K562 (cell line): ENCODE data around the gene PDE6G. TPM values are rescaled to one million over a fixed set of nuclear protein-coding genes. Genes with fewer than 3 reads are reported as not detected.
"Not testable (repeated sequence)": the region's sequence is repeated elsewhere in the genome, so short reads cannot be mapped to it uniquely, and the experiment has no call there.

Experiments
- CTCF ChIP-seq, 3 experiments: IDR thresholded peaks in 2 of 3; conservative IDR thresholded peaks in 1 of 3; 2 replicates each; pipeline ENCODE4 v1.5.1; 2011 to 2012; ENCODE audit warnings: low read length in 3 of 3, mild to moderate bottlenecking in 3 of 3, control low read depth in 2 of 3, improper control_type of control experiment in 1 of 3, inconsistent platforms in 1 of 3, low read depth in 1 of 3, mixed read lengths in 1 of 3, moderate library complexity in 1 of 3; ENCODE audit not compliant: insufficient read depth in 2 of 3
- HINFP ChIP-seq: fragments of 450-650 bp; conservative IDR thresholded peaks from 2 replicates; pipeline ENCODE4 v1.6.1; 2016; ENCODE audit warnings: missing genetic modification characterization, low read depth, mild to moderate bottlenecking, control low read depth, missing compliant biosample characterization
- REST ChIP-seq, 2 experiments: fragments of 450-650 bp; formaldehyde crosslinking in 1 of 2; IDR thresholded peaks; 2 replicates each; pipeline versions ENCODE4 v1.4.0 to v1.6.1; 2014 to 2020; ENCODE audit warnings: mild to moderate bottlenecking in 2 of 2, borderline replicate concordance in 1 of 2, low read depth in 1 of 2
- polyA plus RNA-seq, 8 experiments: library from polyadenylated mRNA; depleted of rRNA in 4 of 8; stranded (reverse) in 5 of 8; unstranded in 3 of 8; fragments of >200 nt; fragmentation: Nextera tagmentation in 2 of 8; fragmentation: Illumina TruSeq in 1 of 8; extraction: Ambion mirVana in 2 of 8; extraction: Trizol in 1 of 8; gene quantifications; 2 replicates each; pipeline versions ENCODE4 v1.2.1 to v1.2.3, GENCODE V29; 2011 to 2014; ENCODE audit warnings: inconsistent platforms in 1 of 8, missing spikeins in 1 of 8
- total RNA-seq, 7 experiments: library from RNA; depleted of rRNA in 6 of 7; stranded (reverse); fragments of >200 nt in 6 of 7; fragmentation: Illumina TruSeq in 2 of 7; extraction: Trizol in 2 of 7; gene quantifications; 2 replicates each; pipeline versions ENCODE4 v1.2.1 to v1.2.3, GENCODE V29; 2011 to 2021; ENCODE audit warnings: low replicate concordance in 1 of 7
- TF ChIP-seq, protein P1 (sequence below), 2 experiments: fragments of 450-650 bp; conservative IDR thresholded peaks; 2 replicates each; pipeline ENCODE4 v1.6.1; 2017; ENCODE audit warnings: mild to moderate bottlenecking in 2 of 2, moderate library complexity in 2 of 2

The PDE6G gene
- total and polyA plus RNA-seq, 9 of the 15 experiments (the other 6 are each of a cell fraction or from before 2014, with no cell fraction given) = 0.14 to 0.59 TPM; not detected in 7

DNA sequence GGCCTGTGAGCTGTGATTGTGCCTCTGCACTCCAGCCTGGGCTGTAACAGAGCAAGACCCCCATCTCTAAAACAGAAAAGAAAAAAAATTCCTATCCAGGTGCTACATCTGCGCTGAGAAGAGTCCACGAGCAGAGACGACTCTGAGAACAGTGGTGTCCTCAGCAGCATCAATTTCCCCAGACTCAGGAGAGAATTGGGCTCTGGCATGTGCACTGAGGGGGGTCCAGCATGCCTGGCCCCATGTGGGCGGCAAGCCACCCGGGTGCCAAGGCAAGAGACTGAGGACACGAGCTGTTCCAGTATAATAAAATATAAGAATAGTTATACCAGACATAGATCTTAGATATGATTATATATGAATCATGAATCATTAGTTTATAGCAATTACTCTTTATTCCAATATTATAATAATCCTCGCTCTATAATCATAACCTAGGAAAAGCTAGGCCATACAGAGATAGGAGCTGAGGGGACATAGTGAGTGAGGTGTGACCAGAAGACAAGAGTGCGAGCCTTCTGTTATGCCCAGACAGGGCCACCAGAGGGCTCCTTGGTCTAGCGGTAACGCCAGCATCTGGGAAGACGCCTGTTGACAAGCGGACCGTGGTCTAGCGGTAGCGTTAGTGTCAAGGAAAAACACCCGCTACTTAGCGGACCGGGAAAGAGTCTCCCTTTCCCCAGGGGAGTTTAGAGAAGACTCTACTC, 19.3 kb upstream of the PDE6G start (continued):
- peak; percentile 44 to 56 (median 50) for TF ChIP-seq CTCF (IDR thresholded peaks at IDR 0.05 in 2 of 3, conservative IDR thresholded peaks at IDR 0.05 in 1 of 3; ENCODE audit: insufficient read depth in 2 of 3, low read depth in 1 of 3, low read length in 3 of 3)
- TF ChIP-seq, protein P1, sequence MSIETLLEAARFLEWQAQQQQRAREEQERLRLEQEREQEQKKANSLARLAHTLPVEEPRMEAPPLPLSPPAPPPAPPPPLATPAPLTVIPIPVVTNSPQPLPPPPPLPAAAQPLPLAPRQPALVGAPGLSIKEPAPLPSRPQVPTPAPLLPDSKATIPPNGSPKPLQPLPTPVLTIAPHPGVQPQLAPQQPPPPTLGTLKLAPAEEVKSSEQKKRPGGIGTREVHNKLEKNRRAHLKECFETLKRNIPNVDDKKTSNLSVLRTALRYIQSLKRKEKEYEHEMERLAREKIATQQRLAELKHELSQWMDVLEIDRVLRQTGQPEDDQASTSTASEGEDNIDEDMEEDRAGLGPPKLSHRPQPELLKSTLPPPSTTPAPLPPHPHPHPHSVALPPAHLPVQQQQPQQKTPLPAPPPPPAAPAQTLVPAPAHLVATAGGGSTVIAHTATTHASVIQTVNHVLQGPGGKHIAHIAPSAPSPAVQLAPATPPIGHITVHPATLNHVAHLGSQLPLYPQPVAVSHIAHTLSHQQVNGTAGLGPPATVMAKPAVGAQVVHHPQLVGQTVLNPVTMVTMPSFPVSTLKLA (conservative IDR thresholded peaks at IDR 0.05) = peak; percentile 18 to 43; a peak in 1 of 4 replicates
- peak; percentile 42; the same call in 1 of the 2 replicates for TF ChIP-seq REST (IDR thresholded peaks at IDR 0.05; ENCODE audit: borderline replicate concordance)
- not testable (repeated sequence) for TF ChIP-seq REST (CRISPR knock-in tag; IDR thresholded peaks at IDR 0.05; ENCODE audit: low read depth)
- peak; percentile 79 for TF ChIP-seq HINFP (tag)
- TF ChIP-seq, all 486 proteins: peak for 10; not testable (repeated sequence) for 476
